Activated B cell treated with CpG ODN at 0.5 μM for 24 hours (primary cell): ENCODE measurements around the gene KRT80. TPM values are rescaled to one million over a fixed set of nuclear protein-coding genes. Genes with fewer than 3 reads are reported as not detected.

ENCODE experiments used
- ATAC-seq: fragments of 200-7000 bp; cut with Tn5 transposase; one replicate; pipeline ENCODE4 v1.10.0; 2021; ENCODE audit warnings: low read depth, mild to moderate bottlenecking, moderate library complexity
- CTCF ChIA-PET: fragments of 350-600 bp; sonication (Branson Sonifier 250); formaldehyde crosslinking; loops from one replicate; lab custom pipeline; 2021; ENCODE audit warnings: antibody characterized with exemption; lab: Charles Lee
- POLR2A ChIA-PET: fragments of 350-600 bp; sonication (Branson Sonifier 250); formaldehyde crosslinking; loops from one replicate; lab custom pipeline; 2021; ENCODE audit warnings: antibody characterized with exemption; lab: Charles Lee
- DNase-seq: peaks from one replicate; pipeline ENCODE4 v3.0.0; 2022
- H3K27ac Mint-ChIP-seq: one replicate; pipeline ENCODE4 v1.8.0; 2020; ENCODE audit warnings: mixed read lengths
- H3K27me3 Mint-ChIP-seq: one replicate; pipeline ENCODE4 v1.8.0; 2021; ENCODE audit warnings: mixed read lengths
- H3K36me3 Mint-ChIP-seq: one replicate; pipeline ENCODE4 v1.8.0; 2021; ENCODE audit warnings: low read depth, mixed read lengths
- H3K4me1 Mint-ChIP-seq: one replicate; pipeline ENCODE4 v1.8.0; 2021; ENCODE audit warnings: mixed read lengths
- H3K4me3 Mint-ChIP-seq: one replicate; pipeline ENCODE4 v1.8.0; 2020; ENCODE audit warnings: mild to moderate bottlenecking, mixed read lengths
- H3K9me3 Mint-ChIP-seq: one replicate; pipeline ENCODE4 v1.8.0; 2020; ENCODE audit warnings: mixed read lengths
- intact Hi-C: fragments of 100-400 bp; cut with micrococcal nuclease; formaldehyde crosslinking; loops from one replicate; pipeline ENCODE4 v1.15.1; 2024
- total RNA-seq: library from RNA; stranded (reverse); gene quantifications from 2 replicates; pipeline ENCODE4 v1.2.3, GENCODE V29; 2022
- TF ChIP-seq, protein P1 (sequence below): fragments of 200-600 bp; IDR thresholded peaks from one replicate; pipeline ENCODE4 v1.8.0; 2022; ENCODE audit warnings: antibody characterized with exemption, mild to moderate bottlenecking

The KRT80 gene
- total RNA-seq, 1 donor from 2014 or later = not detected

DNA sequence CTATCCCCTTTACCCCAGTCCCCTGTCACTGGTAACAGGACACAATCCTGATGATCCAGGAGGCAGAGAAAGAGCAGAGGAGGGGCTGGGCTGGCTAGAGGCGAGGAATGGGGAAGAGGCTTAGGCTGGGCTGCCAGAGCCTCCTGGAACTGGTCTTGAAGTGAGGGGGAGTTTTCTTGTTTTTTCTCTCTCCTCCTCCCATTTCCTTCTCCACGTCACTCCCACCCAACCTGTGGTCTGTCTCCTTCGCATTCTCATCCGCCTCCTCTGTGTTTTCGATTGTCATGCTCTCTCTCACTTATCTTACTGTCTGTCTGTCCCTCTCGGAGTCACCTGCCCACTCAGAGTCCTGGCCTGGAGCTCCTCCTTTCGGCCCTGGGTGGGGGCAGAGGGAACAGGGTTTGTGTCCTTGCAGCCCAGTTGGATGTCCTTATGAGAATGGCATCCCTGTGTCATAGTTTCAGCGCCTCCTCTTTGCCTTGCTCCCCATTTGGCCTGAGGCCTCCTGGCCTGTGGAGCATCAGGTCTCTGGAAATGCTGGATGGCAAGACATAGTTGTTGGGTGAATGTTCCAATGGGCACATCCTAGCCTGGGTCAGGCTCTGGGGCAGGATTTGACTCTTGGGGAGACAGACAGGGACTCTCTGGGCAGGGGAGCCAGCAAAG is 3.4 kb upstream of the KRT80 start:
- CTCF ChIA-PET = no interaction called here
- intact Hi-C loops = no loop called here
- TF ChIP-seq, protein P1, sequence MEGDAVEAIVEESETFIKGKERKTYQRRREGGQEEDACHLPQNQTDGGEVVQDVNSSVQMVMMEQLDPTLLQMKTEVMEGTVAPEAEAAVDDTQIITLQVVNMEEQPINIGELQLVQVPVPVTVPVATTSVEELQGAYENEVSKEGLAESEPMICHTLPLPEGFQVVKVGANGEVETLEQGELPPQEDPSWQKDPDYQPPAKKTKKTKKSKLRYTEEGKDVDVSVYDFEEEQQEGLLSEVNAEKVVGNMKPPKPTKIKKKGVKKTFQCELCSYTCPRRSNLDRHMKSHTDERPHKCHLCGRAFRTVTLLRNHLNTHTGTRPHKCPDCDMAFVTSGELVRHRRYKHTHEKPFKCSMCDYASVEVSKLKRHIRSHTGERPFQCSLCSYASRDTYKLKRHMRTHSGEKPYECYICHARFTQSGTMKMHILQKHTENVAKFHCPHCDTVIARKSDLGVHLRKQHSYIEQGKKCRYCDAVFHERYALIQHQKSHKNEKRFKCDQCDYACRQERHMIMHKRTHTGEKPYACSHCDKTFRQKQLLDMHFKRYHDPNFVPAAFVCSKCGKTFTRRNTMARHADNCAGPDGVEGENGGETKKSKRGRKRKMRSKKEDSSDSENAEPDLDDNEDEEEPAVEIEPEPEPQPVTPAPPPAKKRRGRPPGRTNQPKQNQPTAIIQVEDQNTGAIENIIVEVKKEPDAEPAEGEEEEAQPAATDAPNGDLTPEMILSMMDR = no peak
- no peaks in the 10 kb centered on the region for H3K9me3 Mint-ChIP-seq
- no peak overlapping the region for H3K4me3 Mint-ChIP-seq
- H3K27ac Mint-ChIP-seq = no peak overlapping the region
- no peaks in the 10 kb centered on the region for H3K4me1 Mint-ChIP-seq
- peaks cover 31% of the 10 kb centered on the region for H3K27me3 Mint-ChIP-seq
- DNase-seq (no peak), ATAC-seq (no peak)
- H3K36me3 Mint-ChIP-seq = no peaks in the 10 kb centered on the region
- POLR2A ChIA-PET = no interaction called here

DNA sequence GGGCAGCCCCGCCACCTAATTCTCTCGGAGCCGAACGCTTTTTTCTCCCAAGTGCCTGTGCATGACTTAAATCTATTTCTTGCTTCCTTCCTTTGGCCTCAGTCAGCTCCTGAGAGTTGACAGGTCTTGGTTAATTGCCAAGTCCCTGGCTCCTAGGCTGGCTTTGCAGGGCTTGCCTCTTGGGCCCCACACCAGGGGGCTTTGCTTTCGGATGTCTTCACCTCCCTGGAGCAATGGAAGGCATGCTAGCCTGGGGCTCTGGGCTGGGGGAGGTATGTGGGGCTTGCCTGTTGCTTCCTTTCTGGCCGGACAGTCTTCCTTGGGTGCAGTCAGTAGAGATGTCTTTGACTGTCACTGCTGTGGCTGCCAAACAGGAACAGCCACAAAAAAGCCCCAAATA is 2.2 kb upstream of the KRT80 start:
- ATAC-seq = no peak
- intact Hi-C loops = no loop called here
- ChIA-PET POLR2A (no interaction called here), CTCF (interaction anchor here (1.2 kb wide), 1 partner anchor 119 kb away, joined by 3 read pairs; no protein-coding TSS in a partner anchor)
- H3K27me3 Mint-ChIP-seq = peaks cover 31% of the 10 kb centered on the region
- no peaks in the 10 kb centered on the region for H3K4me1 Mint-ChIP-seq
- no peak for DNase-seq
- TF ChIP-seq, protein P1 = no peak
- no peaks in the 10 kb centered on the region for H3K36me3 Mint-ChIP-seq
- no peaks in the 10 kb centered on the region for H3K9me3 Mint-ChIP-seq
- H3K4me3 Mint-ChIP-seq = no peak overlapping the region
- H3K27ac Mint-ChIP-seq = no peak overlapping the region

- DNase-seq (no peak), ATAC-seq (no peak)
- Mint-ChIP-seq H3K27ac (no peak overlapping the region), H3K4me3 (no peak overlapping the region), H3K36me3 (no peaks in the 10 kb centered on the region), H3K4me1 (no peaks in the 10 kb centered on the region), H3K27me3 (peaks cover 29% of the 10 kb centered on the region), H3K9me3 (no peaks in the 10 kb centered on the region)
- ChIA-PET POLR2A (no interaction called here), CTCF (interaction anchor here (1.2 kb wide), 1 partner anchor 120 kb away, joined by 3 read pairs; no protein-coding TSS in a partner anchor)
- intact Hi-C loops = no loop called here
- TF ChIP-seq, protein P1 = no peak
Observed at GRCh38 chr12:52193532-52193931, 1.7 kb upstream of the KRT80 start.

- Mint-ChIP-seq H3K9me3 (no peaks in the 10 kb centered on the region), H3K27me3 (peaks cover 27% of the 10 kb centered on the region), H3K36me3 (no peaks in the 10 kb centered on the region), H3K4me3 (no peak overlapping the region), H3K4me1 (no peaks in the 10 kb centered on the region), H3K27ac (no peak overlapping the region)
- TF ChIP-seq, protein P1 = no peak
- CTCF ChIA-PET = no interaction called here
- ATAC-seq = no peak
- POLR2A ChIA-PET = no interaction called here
- intact Hi-C loops = no loop called here
- DNase-seq = no peak
Observed at GRCh38 chr12:52190860-52191729, 719 bp downstream of the KRT80 start.
